NCI-H1417 (cell line): ENCODE results near the gene CCDC74B.
"Not testable (repeated sequence)": the region's sequence is repeated elsewhere in the genome, so short reads cannot be mapped to it uniquely, and the experiment has no call there.

Source experiments
- DNase-seq, 3 experiments: peaks; one replicate each; lab custom pipeline; 2025; lab: John Stamatoyannopoulos, UW

CCDC74B gene

GRCh38 chr2:130166611-130167010, 21.7 kb upstream of the CCDC74B start:
- not testable (repeated sequence) for DNase-seq

DNA sequence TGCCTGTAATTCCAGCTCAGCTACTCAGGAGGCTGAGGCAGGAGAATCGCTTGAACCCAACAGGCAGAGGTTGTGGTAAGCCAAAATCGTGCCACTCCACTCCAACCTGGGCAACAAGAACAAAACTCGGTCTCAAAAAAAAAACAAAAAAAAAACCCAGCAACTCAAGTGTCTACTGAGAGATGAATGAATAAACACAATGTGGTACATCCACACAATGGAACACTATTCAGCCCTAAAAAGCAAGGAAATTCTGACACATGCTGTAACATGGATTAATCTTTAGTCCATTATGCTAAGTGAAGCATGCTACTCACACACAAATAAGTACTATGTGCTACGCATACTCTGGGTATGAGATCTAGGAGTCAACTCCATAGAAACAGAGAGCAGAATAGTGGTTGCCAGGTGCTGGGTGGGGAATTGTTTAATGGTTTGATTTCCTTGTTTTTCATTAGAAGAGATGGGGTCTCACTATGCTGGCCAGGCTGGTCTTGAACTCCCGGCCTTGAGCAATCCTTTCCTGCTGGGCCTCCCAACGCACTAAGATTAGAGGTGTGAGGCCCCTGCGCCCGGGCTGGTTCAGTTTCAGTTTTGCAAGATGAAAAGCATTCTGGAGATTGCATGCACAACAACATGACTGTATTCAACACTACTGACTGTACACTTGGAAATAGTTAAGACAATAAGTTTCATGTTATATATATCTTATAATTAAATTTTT, 20.5 kb upstream of the CCDC74B start:
- no peak for DNase-seq

- no peak for DNase-seq
These were observed 18.1 kb upstream of the CCDC74B start for GRCh38 chr2:130162968-130163367.

DNA sequence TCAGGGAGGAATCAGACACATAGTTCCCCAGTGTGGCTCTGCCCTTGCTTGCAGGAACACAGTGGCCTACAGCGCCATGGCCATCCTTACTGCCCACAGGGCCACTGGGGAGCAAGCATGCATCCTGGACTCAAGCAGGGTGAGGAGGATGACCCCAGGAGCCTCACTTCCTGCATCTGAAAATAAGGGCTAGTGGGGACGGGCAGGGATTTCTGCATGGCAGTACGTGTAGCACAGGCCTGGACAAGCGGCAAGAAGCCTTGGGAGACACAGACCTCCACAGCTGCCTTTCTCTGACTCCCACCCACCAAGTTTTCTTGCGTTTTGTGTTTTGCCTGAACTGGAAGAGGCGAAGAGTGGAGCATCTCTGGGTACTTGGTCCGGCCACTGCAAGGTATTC, 17.6 kb upstream of the CCDC74B start:
- DNase-seq, result not testable (repeated sequence)

GRCh38 chr2:130160838-130161705, 16.2 kb upstream of the CCDC74B start:
- not testable (repeated sequence) for DNase-seq

GRCh38 chr2:130160131-130160530, 15.2 kb upstream of the CCDC74B start:
- DNase-seq, result no peak

GRCh38 chr2:130159376-130159775, 14.5 kb upstream of the CCDC74B start:
- DNase-seq, result not testable (repeated sequence)

DNA sequence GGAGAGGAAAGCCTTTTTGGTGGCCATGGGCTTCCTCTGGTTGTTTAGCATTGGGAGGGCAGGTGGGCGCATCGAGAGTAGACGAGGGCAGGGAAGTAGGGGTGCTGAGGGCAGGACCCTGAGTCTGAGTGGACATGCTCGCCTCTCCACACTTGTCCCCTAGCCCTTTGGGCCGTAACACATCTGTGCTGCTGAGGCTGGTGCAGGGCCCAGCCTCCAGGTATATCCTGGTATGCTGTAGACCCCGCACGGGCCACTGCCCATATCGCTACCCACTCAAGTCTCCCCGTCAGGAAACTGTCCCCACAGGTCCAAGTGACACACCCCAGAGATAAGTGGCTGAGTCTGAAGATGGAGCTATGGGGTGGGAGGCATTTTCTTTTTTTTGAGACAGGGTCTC, 13.7 kb upstream of the CCDC74B start:
- DNase-seq, result no peak

DNA sequence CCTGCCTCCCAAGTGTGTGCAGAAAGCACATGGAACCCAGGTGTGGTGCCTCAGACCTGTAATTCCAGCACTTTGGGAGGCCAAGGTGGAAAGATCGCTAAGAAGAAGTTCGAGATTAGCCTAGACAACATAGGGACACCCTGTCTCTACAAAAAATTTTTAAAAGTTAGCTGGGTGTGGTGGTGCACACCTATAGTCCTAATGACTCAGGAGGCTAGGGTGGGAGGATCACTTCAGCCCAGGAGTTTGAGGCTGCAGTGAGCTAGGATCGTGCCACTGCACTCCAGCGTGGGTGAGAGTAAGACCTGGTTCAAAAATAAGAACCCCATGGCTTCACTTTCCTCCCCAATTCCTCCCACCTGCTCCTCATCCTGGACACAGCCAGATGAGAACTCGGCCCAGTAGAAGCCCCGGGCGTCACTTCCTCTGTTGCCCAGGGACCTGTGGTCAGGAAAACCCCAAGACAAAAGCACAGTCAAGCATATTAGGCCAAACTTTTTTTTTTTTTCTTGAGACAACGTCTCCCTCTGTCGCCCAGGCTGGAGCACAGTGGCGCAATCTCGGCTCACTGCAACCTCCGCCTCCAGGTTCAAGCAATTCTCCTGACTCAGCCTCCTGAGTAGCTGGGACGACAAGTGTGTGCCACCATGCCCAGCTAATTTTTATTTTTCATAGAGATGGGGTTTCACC, 13.1 kb upstream of the CCDC74B start:
- not testable (repeated sequence) for DNase-seq

DNA sequence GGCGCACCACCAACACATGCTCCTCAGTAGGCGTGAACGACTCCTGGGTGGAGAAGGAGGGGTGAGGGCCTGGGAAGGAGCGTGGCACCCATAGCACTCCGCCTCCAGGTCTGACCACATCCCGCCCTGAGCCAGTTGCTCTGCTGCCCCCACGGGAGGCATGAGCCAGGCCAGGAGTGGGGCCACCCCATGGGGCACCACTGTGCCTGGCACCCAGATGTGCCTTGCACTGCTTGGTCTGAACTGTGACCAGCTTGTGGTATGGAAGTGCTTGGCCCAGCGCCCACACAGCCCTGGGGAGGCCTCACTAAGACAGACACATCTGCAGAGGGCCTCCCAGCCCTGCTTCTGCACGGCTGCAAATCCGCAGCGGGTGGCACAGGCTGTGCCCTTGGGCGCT, 12.4 kb upstream of the CCDC74B start:
- not testable (repeated sequence) for DNase-seq

- DNase-seq, result no peak
These were observed 11.7 kb upstream of the CCDC74B start for GRCh38 chr2:130156624-130157004.

- peak in 1 of 3 experiments; percentile 12 for DNase-seq
These were observed 11.2 kb upstream of the CCDC74B start for GRCh38 chr2:130155956-130156623.

GRCh38 chr2:130154773-130155765, 10.2 kb upstream of the CCDC74B start:
- no peak for DNase-seq

DNA sequence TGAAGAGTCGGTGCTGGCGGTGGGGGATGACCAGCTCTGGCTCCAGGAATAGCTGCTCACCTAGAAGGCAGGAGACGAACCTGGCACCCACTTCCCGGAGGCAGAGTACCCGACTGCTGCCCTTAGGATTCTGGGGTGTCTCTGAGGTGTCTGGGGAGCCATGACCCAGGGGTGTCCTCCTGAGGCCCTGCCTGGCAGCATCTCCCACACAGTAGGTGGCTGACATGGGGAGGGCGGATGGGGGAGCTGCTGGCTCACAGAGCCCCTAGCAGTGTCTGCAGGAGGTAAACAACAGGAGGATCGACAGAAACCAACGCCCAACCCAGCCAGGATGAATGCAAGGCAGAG, 9.5 kb upstream of the CCDC74B start:
- not testable (repeated sequence) for DNase-seq

- DNase-seq, result not testable (repeated sequence)
These were observed 9.0 kb upstream of the CCDC74B start for GRCh38 chr2:130153721-130154422.

DNA sequence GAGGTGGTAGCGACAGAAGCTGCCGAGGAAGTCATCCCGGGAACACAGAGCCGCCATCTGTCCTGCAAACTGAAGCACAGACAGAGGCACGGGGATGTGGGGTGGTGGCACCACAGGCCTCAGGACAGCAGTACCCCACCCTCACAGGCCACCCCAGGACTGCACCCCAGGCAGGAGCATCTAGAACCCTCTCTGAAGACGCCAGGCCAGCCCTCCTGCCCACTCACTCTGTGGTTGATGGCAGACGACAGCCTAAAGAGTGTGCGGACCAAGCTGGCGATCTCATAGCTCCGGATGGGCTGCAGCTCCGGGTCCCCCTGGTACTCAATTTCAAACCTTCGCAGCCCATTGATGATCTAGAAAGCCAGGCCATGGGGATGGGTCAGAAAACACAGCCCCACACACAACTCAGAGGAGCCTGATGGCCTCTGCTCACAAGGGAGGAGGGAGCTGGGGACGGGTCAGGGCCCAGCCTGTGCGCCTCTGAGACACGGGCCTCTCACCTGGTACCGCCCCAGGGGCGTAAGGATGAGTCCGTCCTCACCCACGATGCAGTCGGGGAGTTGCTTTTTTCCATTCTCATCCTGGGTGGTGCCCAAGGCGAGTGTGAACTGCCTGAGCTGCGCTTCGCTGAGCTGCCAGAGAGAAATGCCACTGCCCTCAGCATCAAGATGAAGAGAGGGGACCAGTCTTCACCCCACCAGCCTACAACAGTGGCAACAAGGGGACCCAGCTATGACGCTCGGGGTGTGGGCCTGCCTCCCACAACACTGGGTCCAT, 8.1 kb upstream of the CCDC74B start:
- DNase-seq, result no peak

DNA sequence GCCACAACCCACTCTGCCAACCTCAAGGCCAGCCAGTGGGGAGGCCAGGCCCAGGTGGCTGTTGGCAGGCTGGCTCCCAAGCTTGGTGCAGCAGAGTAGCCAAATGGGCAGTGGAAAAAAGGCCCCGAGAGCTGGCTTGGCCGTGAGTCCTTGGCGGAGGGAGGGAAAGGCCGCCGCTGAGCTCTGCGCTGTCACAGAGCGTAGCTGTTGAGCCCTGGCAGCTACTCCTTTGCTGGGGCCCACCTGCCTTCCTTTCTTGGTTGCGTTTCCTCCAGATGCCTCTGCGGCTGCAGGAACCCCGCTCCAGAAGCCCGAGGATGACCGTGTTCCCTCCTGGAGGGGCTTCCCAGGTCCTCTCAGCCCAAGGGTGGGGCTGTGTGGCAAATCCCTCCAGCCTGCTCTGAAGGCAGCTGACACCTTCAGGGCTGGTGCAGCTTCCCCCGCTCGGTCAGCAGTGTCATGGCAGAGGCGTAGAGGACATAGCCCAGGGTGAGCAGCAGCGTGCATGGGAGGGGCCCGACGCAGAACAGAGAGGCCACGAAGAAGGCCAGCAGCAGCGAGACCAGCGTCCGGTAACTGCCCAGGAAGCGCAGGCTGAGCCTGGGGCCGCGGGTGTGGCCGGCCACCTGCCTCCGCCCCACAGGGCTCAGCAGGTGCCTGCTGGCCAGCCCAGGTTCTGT, 7.4 kb upstream of the CCDC74B start:
- DNase-seq, result not testable (repeated sequence)

GRCh38 chr2:130151145-130151512, 6.2 kb upstream of the CCDC74B start:
- DNase-seq, result not testable (repeated sequence)
